Esophagus squamous epithelium (tissue), 5 donors: ENCODE measurements around the gene DALRD3. TPM values are rescaled to one million over a fixed set of nuclear protein-coding genes. Genes with fewer than 3 reads are reported as not detected.

Experiments used
- DNase-seq: peaks from one replicate; lab custom pipeline; 2025; lab: John Stamatoyannopoulos, UW
- H3K27ac ChIP-seq, 4 donors: fragments of 200-600 bp; sonication (generic); one replicate each; pipeline ENCODE4 v1.5.1; 2016 to 2019; ENCODE audit warnings: mild to moderate bottlenecking in 1 of 4
- H3K27me3 ChIP-seq, 4 donors: fragments of 200-600 bp; sonication (generic); 1 replicate in 3 of 4; 2 replicates in 1 of 4; pipeline versions ENCODE4 v1.5.1 to v1.6.0; 2017 to 2021; ENCODE audit warnings: antibody characterized with exemption in 1 of 4
- H3K36me3 ChIP-seq, 3 donors: fragments of 200-600 bp; sonication (generic); one replicate each; pipeline ENCODE4 v1.5.1; 2016 to 2019
- H3K4me1 ChIP-seq, 3 donors: fragments of 200-600 bp; sonication (generic); one replicate each; pipeline ENCODE4 v1.5.1; 2017 to 2019
- H3K4me3 ChIP-seq, 4 donors: fragments of 200-600 bp; sonication (generic); 1 replicate in 3 of 4; 2 replicates in 1 of 4; pipeline ENCODE4 v1.5.1; 2016 to 2019; ENCODE audit warnings: mild to moderate bottlenecking in 2 of 4, moderate library complexity in 1 of 4
- H3K9me3 ChIP-seq, 3 donors: fragments of 200-600 bp; sonication (generic); one replicate each; pipeline ENCODE4 v1.5.1; 2016 to 2019
- POLR2A ChIP-seq, 4 donors: fragments of 450-650 bp; IDR thresholded peaks; one replicate each; pipeline ENCODE4 v1.6.1; 2017; ENCODE audit warnings: antibody characterized with exemption in 4 of 4, mild to moderate bottlenecking in 4 of 4, moderate library complexity in 3 of 4
- WGBS, 2 donors: methylation state at CpG; one replicate each; pipeline ENCODE4 v1.1.5; 2018; 5-methylcytosine and 5-hydroxymethylcytosine counted together
- intact Hi-C: fragments of 100-400 bp; cut with DNase I; formaldehyde crosslinking; loops from one replicate; pipeline ENCODE4 v1.15.0; 2022
- total RNA-seq, 4 donors: library from RNA; depleted of rRNA; stranded (reverse); fragments of >200 nt; gene quantifications; one replicate each; pipeline ENCODE4 v1.1.0, GENCODE V29; 2016
- TF ChIP-seq, protein P1 (sequence below), 6 experiments: fragments of 450-650 bp in 4 of 6; fragments of 200-600 bp in 2 of 6; sonication (generic) in 2 of 6; IDR thresholded peaks; one replicate each; pipeline ENCODE4 v1.5.1; 2016 to 2019; ENCODE audit warnings: antibody characterized with exemption in 6 of 6, mild to moderate bottlenecking in 4 of 6, moderate library complexity in 4 of 6
- donor health status: DM: yes; HTN: yes; CAD: no.

Gene DALRD3
- total RNA-seq, 4 donors from 2014 or later, result 34.4 to 42.4 (median 37.1) TPM

GRCh38 chr3:49020330-49021212 is 2.2 kb upstream of the DALRD3 start:
- DNase-seq, result no peak
- H3K4me1 ChIP-seq, result peaks cover 37 to 75% (median 38%) of the 10 kb centered on the region in 3 donors
- WGBS, 2 donors, result 0% methylated on average over 5 of the region's 51 CpGs; no CpG with 5 or more reads in 1 of the 2 donors
- no peaks in the 10 kb centered on the region for H3K27me3 ChIP-seq
- H3K9me3 ChIP-seq, result no peaks in the 10 kb centered on the region
- intact Hi-C loops, result loop anchor here (10.0 kb wide), 1 partner anchor 74 kb away; the partner anchor contains the start of gene QRICH1
- H3K4me3 ChIP-seq, result peak overlapping the region; percentile 66 to 99 (median 93)
- H3K27ac ChIP-seq, result peak overlapping the region; percentile 97 to 100 (median 99)
- H3K36me3 ChIP-seq, result peaks cover 18 to 42% (median 25%) of the 10 kb centered on the region in 3 donors
- TF ChIP-seq, protein P1, sequence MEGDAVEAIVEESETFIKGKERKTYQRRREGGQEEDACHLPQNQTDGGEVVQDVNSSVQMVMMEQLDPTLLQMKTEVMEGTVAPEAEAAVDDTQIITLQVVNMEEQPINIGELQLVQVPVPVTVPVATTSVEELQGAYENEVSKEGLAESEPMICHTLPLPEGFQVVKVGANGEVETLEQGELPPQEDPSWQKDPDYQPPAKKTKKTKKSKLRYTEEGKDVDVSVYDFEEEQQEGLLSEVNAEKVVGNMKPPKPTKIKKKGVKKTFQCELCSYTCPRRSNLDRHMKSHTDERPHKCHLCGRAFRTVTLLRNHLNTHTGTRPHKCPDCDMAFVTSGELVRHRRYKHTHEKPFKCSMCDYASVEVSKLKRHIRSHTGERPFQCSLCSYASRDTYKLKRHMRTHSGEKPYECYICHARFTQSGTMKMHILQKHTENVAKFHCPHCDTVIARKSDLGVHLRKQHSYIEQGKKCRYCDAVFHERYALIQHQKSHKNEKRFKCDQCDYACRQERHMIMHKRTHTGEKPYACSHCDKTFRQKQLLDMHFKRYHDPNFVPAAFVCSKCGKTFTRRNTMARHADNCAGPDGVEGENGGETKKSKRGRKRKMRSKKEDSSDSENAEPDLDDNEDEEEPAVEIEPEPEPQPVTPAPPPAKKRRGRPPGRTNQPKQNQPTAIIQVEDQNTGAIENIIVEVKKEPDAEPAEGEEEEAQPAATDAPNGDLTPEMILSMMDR (IDR thresholded peaks at IDR 0.05), result no peak
- no peak for TF ChIP-seq POLR2A (IDR thresholded peaks at IDR 0.05)

GRCh38 chr3:49019941-49020329 is 1.6 kb upstream of the DALRD3 start:
- Histone ChIP-seq H3K27ac (peak overlapping the region; percentile 97 to 100 (median 99)), H3K4me1 (peaks cover 37 to 69% (median 38%) of the 10 kb centered on the region in 3 donors), H3K4me3 (peak overlapping the region; percentile 66 to 99 (median 93)), H3K9me3 (no peaks in the 10 kb centered on the region), H3K36me3 (peaks cover 20 to 42% (median 24%) of the 10 kb centered on the region in 3 donors), H3K27me3 (no peaks in the 10 kb centered on the region)
- intact Hi-C loops, result loop anchor here (10.0 kb wide), 1 partner anchor 75 kb away; the partner anchor contains the start of gene QRICH1
- 0 to 44% methylated on average over 1 to 10 of the region's 12 CpGs for WGBS, 2 donors
- no peak for TF ChIP-seq POLR2A (IDR thresholded peaks at IDR 0.05)
- TF ChIP-seq, protein P1 (IDR thresholded peaks at IDR 0.05), result no peak
- no peak for DNase-seq

DNA sequence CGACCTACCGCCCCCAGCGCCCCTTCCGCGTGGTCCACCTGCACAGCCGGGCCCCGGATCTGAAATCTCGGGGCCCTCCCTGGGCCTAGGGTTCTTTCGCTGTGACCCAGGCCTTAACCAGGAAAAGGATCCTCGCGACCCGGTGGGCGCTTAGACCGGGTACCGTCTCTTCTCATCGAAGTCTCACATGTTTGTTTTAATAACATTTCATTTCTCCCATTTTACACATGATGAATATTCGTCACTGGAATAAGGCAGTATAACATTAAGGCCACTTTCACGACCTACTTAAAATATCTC is 277 bp upstream of the DALRD3 start:
- no peaks in the 10 kb centered on the region for H3K9me3 ChIP-seq
- intact Hi-C loops, result no loop called here
- H3K4me1 ChIP-seq, result peaks cover 37 to 59% (median 38%) of the 10 kb centered on the region in 3 donors
- DNase-seq, result no peak
- peak overlapping the region; percentile 87 to 100 (median 90) for H3K27ac ChIP-seq
- peaks cover 15 to 42% (median 24%) of the 10 kb centered on the region in 3 donors for H3K36me3 ChIP-seq
- no peaks in the 10 kb centered on the region for H3K27me3 ChIP-seq
- 0 to 1% methylated on average over 18 of the region's 18 CpGs for WGBS, 2 donors
- H3K4me3 ChIP-seq, result peak overlapping the region; percentile 71 to 94 (median 86)
- TF ChIP-seq, protein P1 (IDR thresholded peaks at IDR 0.05), result no peak
- TF ChIP-seq POLR2A (IDR thresholded peaks at IDR 0.05), result no peak

- Histone ChIP-seq H3K36me3 (peaks cover 11 to 44% (median 23%) of the 10 kb centered on the region in 3 donors), H3K9me3 (no peaks in the 10 kb centered on the region), H3K27me3 (no peaks in the 10 kb centered on the region), H3K4me3 (peak overlapping the region; percentile 71 to 94 (median 86)), H3K27ac (peak overlapping the region; percentile 87 to 100 (median 90)), H3K4me1 (peaks cover 27 to 59% (median 32%) of the 10 kb centered on the region in 3 donors)
- WGBS, 2 donors, result 14 to 65% methylated on average over 2 of the region's 23 CpGs
- TF ChIP-seq, protein P1 (IDR thresholded peaks at IDR 0.05), result no peak
- TF ChIP-seq POLR2A (IDR thresholded peaks at IDR 0.05), result peak in 1 of 4 donors; percentile 4
- intact Hi-C loops, result no loop called here
- no peak for DNase-seq
These were observed 980 bp downstream of the DALRD3 start for GRCh38 chr3:49017229-49017970.
